ENCODE results near the gene SEPTIN8.

Gene SEPTIN8

DNA sequence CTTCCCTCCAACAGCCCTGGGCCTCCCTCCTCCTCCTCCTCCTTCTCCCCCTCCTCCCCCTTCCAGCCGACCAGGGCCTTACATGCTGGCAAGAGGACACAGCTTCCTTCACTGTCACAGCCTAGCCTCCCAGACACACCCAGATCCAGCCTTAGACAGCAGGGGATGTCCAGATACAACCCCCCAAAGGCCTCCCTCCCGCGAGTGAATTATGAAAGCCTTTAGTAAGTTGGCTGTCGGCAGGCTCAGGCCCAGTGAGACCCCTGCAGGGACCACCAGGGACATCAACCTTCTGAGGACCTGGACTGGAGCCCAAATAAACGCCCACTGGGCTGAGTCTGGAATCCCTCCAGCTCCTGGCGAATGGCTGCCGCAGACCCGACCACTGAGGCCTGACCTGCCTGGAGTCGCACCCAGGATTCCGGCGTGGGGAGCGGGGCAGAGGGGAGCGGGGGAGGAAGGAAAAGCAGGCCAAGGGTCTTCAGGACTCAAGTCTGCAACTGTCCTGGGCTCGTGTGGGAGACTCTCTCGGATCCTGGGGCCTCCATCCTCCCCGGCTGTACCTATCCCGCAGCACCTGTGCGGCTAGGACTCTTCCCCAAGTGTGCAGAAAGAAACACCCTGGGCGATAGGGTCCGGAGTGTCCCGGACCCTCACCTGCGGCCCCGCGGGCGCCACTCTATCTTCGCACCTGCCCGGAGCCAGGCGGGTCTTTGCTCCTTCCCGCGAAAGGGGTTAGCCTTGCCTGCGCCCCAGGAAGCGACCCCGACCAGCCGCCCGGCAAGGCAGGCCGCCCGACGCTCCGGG lies 705 bp downstream of the SEPTIN8 start (continued):
- TF ChIP-seq, protein P1, sequence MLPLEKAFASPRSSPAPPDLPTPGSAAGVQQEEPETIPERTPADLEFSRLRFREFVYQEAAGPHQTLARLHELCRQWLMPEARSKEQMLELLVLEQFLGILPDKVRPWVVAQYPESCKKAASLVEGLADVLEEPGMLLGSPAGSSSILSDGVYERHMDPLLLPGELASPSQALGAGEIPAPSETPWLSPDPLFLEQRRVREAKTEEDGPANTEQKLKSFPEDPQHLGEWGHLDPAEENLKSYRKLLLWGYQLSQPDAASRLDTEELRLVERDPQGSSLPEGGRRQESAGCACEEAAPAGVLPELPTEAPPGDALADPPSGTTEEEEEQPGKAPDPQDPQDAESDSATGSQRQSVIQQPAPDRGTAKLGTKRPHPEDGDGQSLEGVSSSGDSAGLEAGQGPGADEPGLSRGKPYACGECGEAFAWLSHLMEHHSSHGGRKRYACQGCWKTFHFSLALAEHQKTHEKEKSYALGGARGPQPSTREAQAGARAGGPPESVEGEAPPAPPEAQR (tag by site-specific recombination; IDR thresholded peaks at IDR 0.05), result no peak
- peak; percentile 71 for TF ChIP-seq ZBTB17 (tag by site-specific recombination; IDR thresholded peaks at IDR 0.05)
- TF ChIP-seq, protein P2, sequence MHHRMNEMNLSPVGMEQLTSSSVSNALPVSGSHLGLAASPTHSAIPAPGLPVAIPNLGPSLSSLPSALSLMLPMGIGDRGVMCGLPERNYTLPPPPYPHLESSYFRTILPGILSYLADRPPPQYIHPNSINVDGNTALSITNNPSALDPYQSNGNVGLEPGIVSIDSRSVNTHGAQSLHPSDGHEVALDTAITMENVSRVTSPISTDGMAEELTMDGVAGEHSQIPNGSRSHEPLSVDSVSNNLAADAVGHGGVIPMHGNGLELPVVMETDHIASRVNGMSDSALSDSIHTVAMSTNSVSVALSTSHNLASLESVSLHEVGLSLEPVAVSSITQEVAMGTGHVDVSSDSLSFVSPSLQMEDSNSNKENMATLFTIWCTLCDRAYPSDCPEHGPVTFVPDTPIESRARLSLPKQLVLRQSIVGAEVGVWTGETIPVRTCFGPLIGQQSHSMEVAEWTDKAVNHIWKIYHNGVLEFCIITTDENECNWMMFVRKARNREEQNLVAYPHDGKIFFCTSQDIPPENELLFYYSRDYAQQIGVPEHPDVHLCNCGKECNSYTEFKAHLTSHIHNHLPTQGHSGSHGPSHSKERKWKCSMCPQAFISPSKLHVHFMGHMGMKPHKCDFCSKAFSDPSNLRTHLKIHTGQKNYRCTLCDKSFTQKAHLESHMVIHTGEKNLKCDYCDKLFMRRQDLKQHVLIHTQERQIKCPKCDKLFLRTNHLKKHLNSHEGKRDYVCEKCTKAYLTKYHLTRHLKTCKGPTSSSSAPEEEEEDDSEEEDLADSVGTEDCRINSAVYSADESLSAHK (tag by site-specific recombination; IDR thresholded peaks at IDR 0.05), result no peak
- TF ChIP-seq ZIC2 (tag by site-specific recombination; IDR thresholded peaks at IDR 0.05), result peak; percentile 98
- no peak for TF ChIP-seq ZNF138 (tag by site-specific recombination; IDR thresholded peaks at IDR 0.05; ENCODE audit: borderline replicate concordance)
- TF ChIP-seq ZNF426 (tag by site-specific recombination; IDR thresholded peaks at IDR 0.05), result no peak
- no peak for TF ChIP-seq SCRT1 (tag by site-specific recombination; IDR thresholded peaks at IDR 0.05; ENCODE audit: borderline replicate concordance)
- TF ChIP-seq ZNF621 (tag by site-specific recombination; IDR thresholded peaks at IDR 0.05), result no peak
- no peak for TF ChIP-seq ZNF837 (tag by site-specific recombination; IDR thresholded peaks at IDR 0.05)
- TF ChIP-seq ZNF558 (tag by site-specific recombination; IDR thresholded peaks at IDR 0.05), result no peak
- TF ChIP-seq, protein P3, sequence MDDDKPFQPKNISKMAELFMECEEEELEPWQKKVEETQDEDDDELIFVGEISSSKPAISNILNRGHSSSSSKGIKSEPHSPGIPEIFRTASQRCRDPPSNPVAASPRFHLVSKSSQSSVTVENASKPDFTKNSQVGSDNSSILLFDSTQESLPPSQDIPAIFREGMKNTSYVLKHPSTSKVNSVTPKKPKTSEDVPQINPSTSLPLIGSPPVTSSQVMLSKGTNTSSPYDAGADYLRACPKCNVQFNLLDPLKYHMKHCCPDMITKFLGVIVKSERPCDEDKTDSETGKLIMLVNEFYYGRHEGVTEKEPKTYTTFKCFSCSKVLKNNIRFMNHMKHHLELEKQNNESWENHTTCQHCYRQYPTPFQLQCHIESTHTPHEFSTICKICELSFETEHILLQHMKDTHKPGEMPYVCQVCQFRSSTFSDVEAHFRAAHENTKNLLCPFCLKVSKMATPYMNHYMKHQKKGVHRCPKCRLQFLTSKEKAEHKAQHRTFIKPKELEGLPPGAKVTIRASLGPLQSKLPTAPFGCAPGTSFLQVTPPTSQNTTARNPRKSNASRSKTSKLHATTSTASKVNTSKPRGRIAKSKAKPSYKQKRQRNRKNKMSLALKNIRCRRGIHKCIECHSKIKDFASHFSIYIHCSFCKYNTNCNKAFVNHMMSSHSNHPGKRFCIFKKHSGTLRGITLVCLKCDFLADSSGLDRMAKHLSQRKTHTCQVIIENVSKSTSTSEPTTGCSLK (tag by site-specific recombination; IDR thresholded peaks at IDR 0.05), result no peak
- TF ChIP-seq ZNF76 (tag by site-specific recombination; IDR thresholded peaks at IDR 0.05; ENCODE audit: borderline replicate concordance, low read depth), result no peak
- no peak for TF ChIP-seq ZNF658 (tag by site-specific recombination; IDR thresholded peaks at IDR 0.05)
- TF ChIP-seq YY2 (tag by site-specific recombination; IDR thresholded peaks at IDR 0.05), result no peak
- TF ChIP-seq ZNF302 (tag by site-specific recombination; IDR thresholded peaks at IDR 0.05; ENCODE audit: low read depth), result no peak
- no peak for TF ChIP-seq ZNF121 (tag by site-specific recombination; IDR thresholded peaks at IDR 0.05)
- TF ChIP-seq ZNF777 (tag by site-specific recombination; IDR thresholded peaks at IDR 0.05; ENCODE audit: borderline replicate concordance), result no peak
- no peak for TF ChIP-seq FEZF1 (tag by site-specific recombination; IDR thresholded peaks at IDR 0.05)
- no peak for TF ChIP-seq ZNF114 (tag by site-specific recombination; IDR thresholded peaks at IDR 0.05)
- TF ChIP-seq HOXD13 (CRISPR knock-in tag; IDR thresholded peaks at IDR 0.05; ENCODE audit: borderline replicate concordance), result no peak
- TF ChIP-seq YY1 (tag by site-specific recombination; IDR thresholded peaks at IDR 0.05), result no peak
- TF ChIP-seq ZNF239 (tag by site-specific recombination; IDR thresholded peaks at IDR 0.05), result no peak
- TF ChIP-seq ZNF555 (tag by site-specific recombination; conservative IDR thresholded peaks at IDR 0.05), result no peak
- TF ChIP-seq TRIM28 (IDR thresholded peaks at IDR 0.05; ENCODE audit: borderline replicate concordance, low read length), result no peak
- TF ChIP-seq ZBTB1 (tag by site-specific recombination; IDR thresholded peaks at IDR 0.05), result no peak
- TF ChIP-seq ZNF157 (tag by site-specific recombination; IDR thresholded peaks at IDR 0.05), result no peak
- no peak for TF ChIP-seq GLI4 (tag by site-specific recombination; IDR thresholded peaks at IDR 0.05)
- no peak for TF ChIP-seq ZNF274 (IDR thresholded peaks at IDR 0.05; ENCODE audit: low read length)
- TF ChIP-seq ZNF274 (tag by site-specific recombination; IDR thresholded peaks at IDR 0.05; ENCODE audit: borderline replicate concordance), result no peak
- peak; percentile 27; the same call in 1 of the 2 replicates for TF ChIP-seq ZXDB (tag by site-specific recombination; IDR thresholded peaks at IDR 0.05)
- TF ChIP-seq ZNF707 (tag by site-specific recombination; IDR thresholded peaks at IDR 0.05), result no peak
- no peak for TF ChIP-seq ZNF623 (tag by site-specific recombination; IDR thresholded peaks at IDR 0.05)
- no peak for TF ChIP-seq ZNF16 (tag by site-specific recombination; IDR thresholded peaks at IDR 0.05; ENCODE audit: low read depth)
